ENCODE measurements around the gene SPINT2. TPM values are rescaled to one million over a fixed set of nuclear protein-coding genes. Genes with fewer than 3 reads are reported as not detected.

The SPINT2 gene
- total RNA-seq, 6 experiments from 2014 or later = 0.76 to 4.1 (median 0.98) TPM

- no peak for DNase-seq
- H3K27ac Mint-ChIP-seq = no peak overlapping the region
- no peaks in the 10 kb centered on the region for H3K4me1 Mint-ChIP-seq (ENCODE audit: low read depth)
- H3K27me3 Mint-ChIP-seq (ENCODE audit: insufficient read depth) = peaks cover 3% of the 10 kb centered on the region
- no peak overlapping the region for H3K4me3 Mint-ChIP-seq
- TF ChIP-seq, protein P1, sequence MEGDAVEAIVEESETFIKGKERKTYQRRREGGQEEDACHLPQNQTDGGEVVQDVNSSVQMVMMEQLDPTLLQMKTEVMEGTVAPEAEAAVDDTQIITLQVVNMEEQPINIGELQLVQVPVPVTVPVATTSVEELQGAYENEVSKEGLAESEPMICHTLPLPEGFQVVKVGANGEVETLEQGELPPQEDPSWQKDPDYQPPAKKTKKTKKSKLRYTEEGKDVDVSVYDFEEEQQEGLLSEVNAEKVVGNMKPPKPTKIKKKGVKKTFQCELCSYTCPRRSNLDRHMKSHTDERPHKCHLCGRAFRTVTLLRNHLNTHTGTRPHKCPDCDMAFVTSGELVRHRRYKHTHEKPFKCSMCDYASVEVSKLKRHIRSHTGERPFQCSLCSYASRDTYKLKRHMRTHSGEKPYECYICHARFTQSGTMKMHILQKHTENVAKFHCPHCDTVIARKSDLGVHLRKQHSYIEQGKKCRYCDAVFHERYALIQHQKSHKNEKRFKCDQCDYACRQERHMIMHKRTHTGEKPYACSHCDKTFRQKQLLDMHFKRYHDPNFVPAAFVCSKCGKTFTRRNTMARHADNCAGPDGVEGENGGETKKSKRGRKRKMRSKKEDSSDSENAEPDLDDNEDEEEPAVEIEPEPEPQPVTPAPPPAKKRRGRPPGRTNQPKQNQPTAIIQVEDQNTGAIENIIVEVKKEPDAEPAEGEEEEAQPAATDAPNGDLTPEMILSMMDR (IDR thresholded peaks at IDR 0.05) = no peak
- H3K9me3 Mint-ChIP-seq = no peaks in the 10 kb centered on the region
- H3K36me3 Mint-ChIP-seq (ENCODE audit: low read depth) = peaks cover 4% of the 10 kb centered on the region
These were observed 43.8 kb downstream of the SPINT2 start for GRCh38 chr19:38308006-38308766.

- no peak for DNase-seq
- TF ChIP-seq, protein P1 (IDR thresholded peaks at IDR 0.05) = no peak
These were observed 44.7 kb downstream of the SPINT2 start for GRCh38 chr19:38308926-38309614.

GRCh38 chr19:38309615-38310278, 45.4 kb downstream of the SPINT2 start:
- Mint-ChIP-seq H3K36me3 (ENCODE audit: low read depth) (peaks cover 4% of the 10 kb centered on the region), H3K27ac (no peak overlapping the region), H3K4me3 (no peak overlapping the region), H3K9me3 (no peaks in the 10 kb centered on the region), H3K27me3 (ENCODE audit: insufficient read depth) (peaks cover 2% of the 10 kb centered on the region), H3K4me1 (ENCODE audit: low read depth) (peaks cover 5% of the 10 kb centered on the region; the same call in 1 of the 2 replicates)
- TF ChIP-seq, protein P1 (IDR thresholded peaks at IDR 0.05) = no peak
- no peak for DNase-seq

More at GRCh38 chr19:38308926-38309614, 44.7 kb downstream of the SPINT2 start:
- peaks cover 3% of the 10 kb centered on the region for H3K27me3 Mint-ChIP-seq (ENCODE audit: insufficient read depth)
- no peaks in the 10 kb centered on the region for H3K9me3 Mint-ChIP-seq
- H3K36me3 Mint-ChIP-seq (ENCODE audit: low read depth) = peaks cover 4% of the 10 kb centered on the region
- H3K27ac Mint-ChIP-seq = no peak overlapping the region
- H3K4me1 Mint-ChIP-seq (ENCODE audit: low read depth) = peaks cover 5% of the 10 kb centered on the region; the same call in 1 of the 2 replicates
- no peak overlapping the region for H3K4me3 Mint-ChIP-seq

DNA sequence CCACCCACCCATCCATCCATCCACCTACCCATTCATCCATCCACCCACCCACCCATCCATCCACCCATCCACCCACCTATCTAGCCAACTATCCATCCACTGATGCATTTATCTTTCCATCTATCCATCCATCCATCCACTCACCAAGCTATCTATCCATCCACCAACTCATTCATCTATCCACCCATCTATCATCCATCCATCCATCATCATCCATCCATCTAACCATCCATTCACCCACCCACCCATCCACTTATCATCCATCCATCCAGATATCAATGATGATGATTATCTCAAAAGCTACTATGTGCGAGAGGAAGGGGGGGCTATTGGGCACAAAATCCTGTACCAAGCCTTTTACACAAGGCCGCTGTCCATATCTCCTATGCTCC, 45.9 kb downstream of the SPINT2 start:
- no peak for DNase-seq
- H3K9me3 Mint-ChIP-seq = no peaks in the 10 kb centered on the region
- no peak overlapping the region for H3K4me3 Mint-ChIP-seq
- peaks cover 4% of the 10 kb centered on the region for H3K27me3 Mint-ChIP-seq (ENCODE audit: insufficient read depth)
- TF ChIP-seq, protein P1 (IDR thresholded peaks at IDR 0.05) = no peak
- peaks cover 4% of the 10 kb centered on the region for H3K36me3 Mint-ChIP-seq (ENCODE audit: low read depth)
- peaks cover 5% of the 10 kb centered on the region; the same call in 1 of the 2 replicates for H3K4me1 Mint-ChIP-seq (ENCODE audit: low read depth)
- H3K27ac Mint-ChIP-seq = no peak overlapping the region

DNA sequence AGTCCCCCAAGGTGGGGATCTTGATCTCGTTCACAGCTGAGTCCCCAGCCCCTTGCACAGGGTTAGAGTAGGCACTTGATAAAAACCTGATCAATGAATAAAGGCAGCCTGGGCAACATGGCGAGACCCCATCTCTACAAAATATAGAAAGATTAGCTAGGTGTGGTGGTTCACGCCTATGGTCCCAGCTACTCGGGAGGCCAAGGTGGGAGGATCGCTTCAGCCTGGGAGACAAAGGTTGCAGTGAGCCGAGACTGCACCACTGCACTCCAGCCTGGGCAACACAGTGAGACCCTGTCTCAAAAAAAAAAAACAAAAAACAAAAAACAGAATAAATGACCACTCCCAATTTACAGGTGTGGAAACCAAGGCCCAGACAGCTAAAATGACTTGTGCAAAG, 46.6 kb downstream of the SPINT2 start:
- Mint-ChIP-seq H3K9me3 (no peaks in the 10 kb centered on the region), H3K27ac (no peak overlapping the region), H3K27me3 (ENCODE audit: insufficient read depth) (peaks cover 5% of the 10 kb centered on the region), H3K4me1 (ENCODE audit: low read depth) (peaks cover 5% of the 10 kb centered on the region; the same call in 1 of the 2 replicates), H3K4me3 (no peak overlapping the region), H3K36me3 (ENCODE audit: low read depth) (peaks cover 4% of the 10 kb centered on the region)
- no peak for DNase-seq
- TF ChIP-seq, protein P1 (IDR thresholded peaks at IDR 0.05) = no peak
